Right renal pelvis (tissue), 4 donors: ENCODE results near the gene GATB. TPM values are rescaled to one million over a fixed set of nuclear protein-coding genes. Genes with fewer than 3 reads are reported as not detected.

Experiments used
- DNase-seq, 4 donors: peaks; one replicate each; pipeline ENCODE4 v3.0.0-alpha.2; 2013; ENCODE audit warnings: low read depth in 4 of 4, low spot score in 3 of 4, missing footprints in 1 of 4
- polyA plus RNA-seq, 4 donors: library from polyadenylated mRNA; unstranded; fragments of 120-200 nt; gene quantifications; one replicate each; pipeline ENCODE4 v1.2.1, GENCODE V29; 2013; ENCODE audit not compliant: insufficient read length in 4 of 4

Gene GATB, protein sequence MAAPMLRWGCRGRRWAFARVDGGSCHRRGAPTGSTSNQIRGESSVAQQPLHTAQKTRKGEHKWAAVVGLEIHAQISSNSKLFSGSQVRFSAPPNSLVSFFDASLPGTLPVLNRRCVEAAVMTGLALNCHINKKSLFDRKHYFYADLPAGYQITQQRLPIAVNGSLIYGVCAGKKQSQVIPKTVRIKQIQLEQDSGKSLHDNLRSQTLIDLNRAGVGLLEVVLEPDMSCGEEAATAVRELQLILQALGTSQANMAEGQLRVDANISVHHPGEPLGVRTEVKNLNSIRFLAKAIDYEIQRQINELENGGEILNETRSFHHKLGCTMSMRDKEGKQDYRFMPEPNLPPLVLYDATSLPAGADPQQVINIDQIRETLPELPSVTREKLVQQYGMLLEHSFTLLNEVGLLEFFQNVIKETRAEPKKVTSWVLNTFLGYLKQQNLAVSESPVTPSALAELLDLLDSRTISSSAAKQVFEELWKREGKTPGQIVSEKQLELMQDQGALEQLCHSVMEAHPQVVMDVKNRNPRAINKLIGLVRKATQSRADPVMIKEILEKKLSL
- polyA plus RNA-seq: 10 to 100 TPM; 31.0 to 35.1 (median 31.4) TPM

DNA sequence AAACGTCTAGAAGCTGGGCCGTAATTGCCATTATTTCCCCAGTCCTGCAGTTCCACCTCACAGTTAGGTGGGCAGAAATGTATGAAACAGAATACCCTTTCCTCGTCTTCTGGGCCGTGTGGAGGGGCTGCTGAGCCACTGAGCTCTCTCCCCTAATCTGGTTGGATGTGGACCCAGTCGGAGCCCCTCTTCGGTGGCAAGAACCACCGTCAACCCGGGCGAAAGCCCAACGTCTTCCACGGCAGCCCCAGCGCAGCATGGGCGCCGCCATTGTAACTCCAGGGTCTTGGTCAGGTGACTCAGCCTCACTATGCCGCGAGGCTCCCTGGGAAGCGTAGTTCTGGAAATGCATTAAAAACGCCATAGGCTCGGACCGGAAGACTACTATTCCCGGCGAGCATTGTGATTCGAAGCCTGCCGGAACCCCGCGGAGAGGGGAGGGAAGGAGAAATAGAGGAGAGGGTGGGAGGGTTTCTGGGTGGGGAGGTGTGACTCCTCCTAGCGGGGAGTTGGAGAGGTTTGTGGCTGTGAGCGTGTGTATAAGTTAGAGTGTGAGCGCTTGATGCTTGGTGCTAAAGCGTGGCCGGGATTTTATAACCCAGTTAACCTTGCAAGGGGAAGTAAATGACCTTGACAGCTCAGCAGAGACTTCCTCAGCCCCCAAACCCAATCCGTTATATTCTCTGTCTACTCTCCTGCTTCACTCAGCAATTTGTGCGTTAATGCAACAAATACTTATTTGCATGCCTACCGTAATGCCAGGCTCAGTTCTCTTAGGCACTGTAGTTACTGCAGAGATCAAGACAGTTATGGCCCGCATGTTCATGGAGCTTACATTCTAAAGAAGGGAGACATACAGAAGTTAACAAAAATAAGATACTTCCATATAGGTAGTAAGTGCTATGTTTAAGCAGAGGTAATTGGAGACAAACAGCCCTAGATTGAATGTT is at the start of gene GATB:
Gene GATB, minus strand, starts transcription at position 296 of the 950 bp plus-strand sequence. Its CDS starts 25 bp downstream, at position 271.
- peak; percentile 91 to 96 (median 96) for DNase-seq

DNA sequence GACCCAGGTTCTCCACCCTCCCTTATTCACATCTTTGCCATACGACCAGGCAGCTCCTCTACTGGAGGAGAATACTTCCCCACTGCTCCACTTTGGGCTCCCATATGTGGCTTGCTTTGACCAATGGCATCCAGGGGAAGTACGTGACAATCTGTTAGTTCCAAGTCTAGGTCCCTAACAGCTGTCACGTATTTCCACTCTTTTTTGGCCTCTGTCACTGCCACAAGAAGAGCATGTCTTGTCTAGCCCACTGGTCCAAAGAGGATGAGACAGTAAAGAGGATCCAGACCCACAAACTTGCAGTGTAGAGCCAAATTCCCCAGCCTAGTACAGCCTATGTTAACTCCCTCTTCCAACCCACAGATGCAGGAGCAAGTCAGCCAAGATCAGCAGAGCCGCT is 49.7 kb upstream of the GATB start:
- DNase-seq: no peak

DNA sequence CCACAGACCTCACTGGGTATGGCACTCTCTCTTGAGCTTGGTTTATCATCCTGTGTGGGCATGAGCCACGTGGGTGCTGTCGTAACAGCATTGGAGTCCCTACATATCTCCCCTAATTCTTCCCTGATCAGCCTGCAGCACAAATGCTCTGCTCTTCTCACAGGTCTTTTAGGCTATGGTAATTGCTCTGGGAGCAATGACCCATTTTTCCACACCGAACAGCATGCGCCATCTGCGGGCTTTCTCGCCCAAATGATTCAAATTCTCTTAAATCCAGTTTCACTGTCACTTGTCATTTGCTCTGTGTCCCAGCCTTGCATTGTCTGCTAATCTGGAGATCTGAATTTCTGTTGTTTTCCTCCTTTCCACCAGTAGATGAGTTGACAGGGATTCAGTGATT is 48.9 kb upstream of the GATB start:
- no peak for DNase-seq

DNA sequence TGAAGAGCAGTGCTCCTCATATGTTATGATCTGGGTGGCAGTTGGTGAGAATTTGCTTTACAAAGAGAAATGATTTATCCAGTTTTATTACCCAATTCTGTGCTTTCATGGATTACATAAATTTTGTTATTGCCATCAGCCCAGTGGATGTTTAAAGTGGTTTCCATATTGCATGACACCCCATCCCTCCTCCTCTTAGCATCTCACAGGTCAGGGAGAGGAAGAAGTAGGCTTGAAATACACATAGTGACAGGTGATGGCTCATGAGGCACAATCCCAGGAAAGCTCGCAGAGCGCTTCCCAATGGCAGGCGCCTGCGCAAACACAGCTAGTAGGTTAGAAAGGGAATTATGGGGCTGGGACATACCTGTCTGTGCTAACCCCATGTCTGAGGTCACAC is 47.7 kb upstream of the GATB start:
- DNase-seq: no peak

DNA sequence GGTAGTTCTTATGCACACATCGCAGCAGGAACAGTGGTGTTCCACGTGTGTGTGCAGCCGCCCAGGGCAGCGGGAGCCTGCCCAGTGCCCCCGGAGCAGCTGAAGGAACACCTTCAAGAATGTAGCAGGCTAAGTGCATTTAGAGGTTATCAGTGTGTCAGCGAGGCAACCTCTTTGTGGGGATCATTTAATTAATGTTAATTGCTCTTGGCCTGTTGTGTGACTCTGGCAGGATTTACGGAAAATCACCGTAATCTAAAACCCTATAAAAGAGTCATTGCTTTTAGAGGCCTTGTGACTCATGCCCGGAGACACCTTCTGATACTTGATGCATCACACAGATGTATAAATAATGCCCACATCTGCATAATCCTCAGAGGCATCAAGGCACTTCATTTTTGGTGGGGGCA is 47.3 kb upstream of the GATB start:
- DNase-seq: no peak

DNA sequence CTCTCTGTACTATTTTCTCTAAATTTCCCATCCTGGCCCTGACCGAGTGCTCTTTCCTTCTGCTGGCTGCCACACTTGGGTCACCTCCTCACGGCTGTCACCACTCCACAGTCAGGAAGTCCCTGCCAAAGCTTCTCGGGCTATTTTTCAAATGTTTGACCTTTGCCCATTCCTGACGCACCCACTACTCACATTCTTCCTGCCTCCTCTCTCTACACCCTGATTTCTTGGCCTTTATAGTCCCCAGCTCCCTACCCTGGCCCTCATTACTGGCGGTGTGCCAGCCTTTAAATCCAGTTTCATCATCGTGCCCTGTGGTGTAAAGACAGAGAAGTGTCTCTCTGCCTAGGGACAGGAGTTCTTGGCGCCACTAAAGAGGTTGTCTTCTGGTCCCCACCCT is 46.4 kb upstream of the GATB start:
- DNase-seq: no peak

DNA sequence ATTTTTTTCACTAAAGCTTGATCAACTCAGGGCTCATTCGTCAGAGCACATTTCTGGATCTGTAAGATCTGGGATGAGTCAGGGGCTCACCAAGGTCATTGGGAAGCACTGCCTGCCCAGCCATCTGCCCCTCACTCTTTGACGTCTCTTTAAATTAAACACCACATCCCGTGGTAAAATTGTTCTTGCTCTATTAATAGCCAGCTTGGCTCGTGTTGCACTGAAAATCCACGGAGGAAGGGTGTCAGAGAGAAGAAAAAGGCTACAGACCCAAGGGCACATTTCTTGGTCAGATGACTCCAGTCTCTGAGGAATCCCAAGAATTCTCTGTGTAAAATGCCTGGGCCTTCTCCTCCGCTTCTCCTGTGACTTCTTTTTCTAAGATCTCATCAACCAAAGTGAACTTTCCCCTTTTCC is 45.7 kb upstream of the GATB start:
- DNase-seq: no peak

DNA sequence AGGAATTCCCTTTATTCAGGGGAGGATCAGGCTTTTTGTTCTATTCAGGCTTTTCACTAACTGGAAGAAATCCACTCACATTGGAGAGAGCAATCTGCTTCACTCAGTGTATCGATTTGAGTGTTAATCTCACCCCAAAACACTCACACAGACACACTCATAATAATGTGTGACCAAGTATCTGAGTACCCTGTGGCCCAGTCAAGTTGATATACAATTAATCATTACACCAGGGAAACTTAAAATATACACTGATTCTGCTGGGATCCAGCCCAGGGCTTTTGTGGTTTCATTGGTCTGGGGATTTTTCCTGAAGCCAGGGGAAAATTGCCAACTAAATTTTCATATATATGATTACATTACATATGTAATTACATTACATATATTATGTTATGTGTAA is 44.0 kb upstream of the GATB start:
- DNase-seq: no peak

DNA sequence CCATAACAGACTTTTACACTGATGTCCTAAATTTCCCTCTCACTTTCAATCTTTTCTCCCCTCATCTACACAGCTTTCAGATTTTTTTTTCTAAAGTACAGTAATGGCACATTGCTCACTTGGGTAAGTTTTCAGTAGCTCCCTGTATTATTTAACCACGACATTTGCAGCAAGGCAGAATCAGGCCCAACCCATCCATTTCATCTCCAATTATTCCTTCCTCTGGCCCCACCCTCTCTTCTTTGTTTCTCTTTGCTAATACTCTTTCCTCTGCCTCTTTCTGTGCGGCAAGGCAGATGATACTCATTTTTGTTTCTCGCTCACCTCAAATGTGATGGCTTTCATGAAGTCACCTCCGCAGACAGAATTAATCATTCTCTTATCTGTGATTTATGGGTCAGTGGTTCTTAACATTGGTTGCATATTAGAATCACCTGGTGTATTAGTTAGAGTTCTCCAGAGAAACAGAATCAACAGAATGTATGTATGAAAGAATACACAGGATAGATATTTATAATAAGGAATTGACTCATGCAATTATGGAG is 43.4 kb upstream of the GATB start:
- no peak for DNase-seq

DNA sequence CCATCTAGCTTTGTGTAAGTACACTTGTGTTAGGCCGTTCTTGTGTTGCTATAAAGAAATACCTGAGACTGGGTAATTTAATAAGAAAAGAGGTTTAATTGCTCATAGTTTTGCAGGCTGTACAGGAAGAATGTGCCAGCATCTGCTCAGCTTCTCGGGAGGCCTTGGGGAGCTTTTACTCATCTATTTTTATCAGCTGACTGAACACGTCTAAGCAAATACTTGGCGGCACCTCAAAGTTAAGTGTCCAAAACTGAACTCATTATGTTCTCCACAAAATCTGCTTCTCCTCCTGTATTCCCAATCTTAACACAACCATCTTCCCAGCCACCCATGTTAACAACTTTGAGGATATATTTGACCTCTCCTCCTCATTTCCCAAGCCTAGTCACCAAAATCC is 42.4 kb upstream of the GATB start:
- DNase-seq: no peak

DNA sequence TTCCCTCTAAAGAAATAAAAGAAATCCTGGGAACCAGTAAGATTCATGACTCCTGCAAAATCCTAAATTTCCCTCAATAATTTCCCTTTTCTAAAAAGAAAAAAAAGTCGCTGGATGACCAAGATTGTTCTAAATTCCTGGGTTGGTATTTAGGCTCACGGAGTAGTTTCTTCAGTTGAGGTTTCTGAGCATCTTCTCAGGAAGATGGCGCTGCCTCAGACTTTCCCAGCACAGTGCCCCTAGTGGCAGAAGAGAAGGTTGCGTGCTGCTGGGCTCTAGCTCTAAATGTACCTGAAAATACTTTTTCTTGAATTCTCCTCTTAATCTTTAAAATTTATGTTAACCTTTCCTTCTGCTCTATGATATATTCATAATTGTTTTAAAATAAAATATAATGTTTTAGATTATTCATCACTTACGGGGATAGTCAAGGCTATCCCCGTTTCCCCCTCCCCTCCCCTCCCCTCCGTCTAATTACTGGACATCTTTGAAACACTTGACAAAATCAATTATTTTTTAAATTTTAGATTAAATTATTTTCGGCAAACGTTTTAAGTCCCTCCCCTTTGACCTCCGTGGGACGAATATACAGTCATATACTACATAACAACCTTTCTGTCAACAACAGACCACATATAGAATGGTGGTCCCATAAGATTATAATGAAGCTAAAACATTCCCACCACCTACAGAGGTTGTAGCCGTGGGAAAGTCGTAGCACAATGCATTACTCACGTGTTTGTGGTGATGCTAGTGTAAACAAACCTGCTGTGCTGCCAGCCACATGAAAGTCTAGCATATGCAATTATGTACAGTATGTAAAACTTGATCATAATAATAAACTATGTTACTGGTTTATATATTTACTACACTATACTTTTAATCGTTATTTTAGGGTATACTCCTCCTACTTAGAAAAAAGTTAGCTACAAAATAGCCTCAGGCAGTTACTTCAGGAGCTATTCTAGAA is 41.0 kb upstream of the GATB start:
- DNase-seq: no peak

DNA sequence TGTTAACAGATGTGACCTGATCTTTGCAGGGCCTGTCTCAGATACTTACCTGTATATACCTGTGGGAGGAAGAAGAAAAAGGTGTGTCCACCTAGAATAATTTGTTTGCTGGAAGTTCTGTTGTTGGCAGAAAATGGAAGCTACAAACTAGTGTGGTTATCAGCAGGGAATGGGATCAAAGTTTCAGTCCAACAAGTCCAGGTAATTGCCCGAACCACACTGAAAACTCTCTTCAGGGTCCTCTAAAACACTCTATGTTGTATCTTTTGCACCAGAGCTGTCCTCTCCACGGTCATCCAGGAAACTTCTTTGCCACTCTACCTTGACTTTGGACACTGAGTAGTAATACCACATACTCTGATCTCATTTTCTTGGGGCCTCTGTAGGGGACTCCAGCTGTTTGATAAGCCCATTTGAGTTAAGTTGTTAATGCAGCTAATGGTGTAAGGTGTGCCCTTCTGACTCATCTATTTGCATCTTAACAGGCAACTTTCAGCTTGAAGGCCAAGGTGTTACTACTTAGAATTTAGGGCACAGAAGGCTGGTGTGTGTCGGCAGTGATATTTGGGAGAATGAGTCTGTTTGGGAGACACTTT is 38.7 kb upstream of the GATB start:
- no peak for DNase-seq

DNA sequence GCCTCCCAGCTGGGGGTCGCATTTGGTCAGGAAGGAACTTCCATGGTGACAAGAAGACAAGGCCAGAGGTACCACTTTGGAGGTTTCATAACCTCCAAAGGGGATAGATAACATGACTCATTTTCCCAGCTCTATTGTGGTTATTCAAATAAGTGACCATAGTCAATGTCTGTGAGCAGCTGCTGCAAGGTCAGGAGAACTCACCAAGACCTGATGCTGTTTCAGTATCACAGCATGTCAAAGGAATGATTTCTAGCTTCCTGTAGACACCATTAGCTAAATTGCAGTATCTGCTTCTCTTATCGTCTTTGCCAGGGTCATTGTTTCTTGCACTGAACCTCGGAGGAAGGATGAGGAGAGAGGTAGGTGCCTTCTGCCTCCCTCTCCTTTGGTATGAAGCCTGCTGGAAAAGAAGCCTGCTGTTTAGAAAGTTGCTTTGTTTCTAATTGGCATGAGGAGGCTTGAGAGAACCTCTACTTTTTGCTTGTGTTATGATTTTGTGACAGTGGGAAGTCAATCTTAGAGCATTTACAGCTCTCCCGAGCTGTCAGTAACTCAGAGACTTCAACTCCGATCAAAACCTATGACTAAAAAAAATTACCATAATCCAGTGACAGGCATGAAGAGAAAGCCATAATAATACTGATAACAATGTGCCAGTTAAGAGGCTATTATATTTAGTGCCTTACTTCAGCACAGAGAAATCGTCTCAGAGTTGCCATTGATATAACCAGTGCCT is 38.0 kb upstream of the GATB start:
- no peak for DNase-seq

DNA sequence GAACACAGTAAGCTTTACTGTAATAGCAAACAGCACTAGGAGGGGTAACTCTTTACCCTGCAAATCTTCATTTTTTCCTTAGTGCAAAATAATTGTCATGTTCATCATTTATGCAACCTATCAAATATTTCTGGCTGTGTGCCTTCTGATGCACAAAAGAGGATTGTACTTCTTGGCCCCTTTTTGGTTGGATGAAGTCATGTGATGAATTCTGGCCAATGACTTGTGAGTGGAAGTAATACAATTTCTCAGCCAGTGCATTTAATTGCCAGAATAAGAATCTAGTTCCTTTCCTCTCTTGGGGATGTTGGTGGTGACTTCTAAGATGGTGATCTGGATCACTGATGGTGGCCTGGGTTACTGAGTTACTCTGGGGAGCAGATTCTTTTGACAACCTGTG is 37.0 kb upstream of the GATB start:
- no peak for DNase-seq

DNA sequence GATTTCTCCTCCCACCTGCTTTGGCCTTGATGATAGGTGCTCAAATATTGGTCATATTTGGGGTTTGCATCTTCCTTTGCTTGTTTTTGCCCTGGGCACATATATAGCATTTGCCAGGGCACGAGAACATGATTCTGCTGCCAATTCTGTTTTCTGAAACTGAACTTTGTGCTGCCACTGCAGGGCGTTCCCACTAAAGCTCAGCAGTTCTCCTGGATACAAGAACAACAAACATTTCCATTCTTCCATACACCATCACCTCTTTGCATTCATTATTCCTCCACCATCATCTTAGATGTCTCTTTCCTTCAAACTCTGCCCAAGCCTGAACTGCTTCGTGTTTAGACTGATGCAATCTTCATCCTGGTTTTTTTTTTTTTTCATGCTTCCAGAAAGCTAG is 36.3 kb upstream of the GATB start:
- no peak for DNase-seq

DNA sequence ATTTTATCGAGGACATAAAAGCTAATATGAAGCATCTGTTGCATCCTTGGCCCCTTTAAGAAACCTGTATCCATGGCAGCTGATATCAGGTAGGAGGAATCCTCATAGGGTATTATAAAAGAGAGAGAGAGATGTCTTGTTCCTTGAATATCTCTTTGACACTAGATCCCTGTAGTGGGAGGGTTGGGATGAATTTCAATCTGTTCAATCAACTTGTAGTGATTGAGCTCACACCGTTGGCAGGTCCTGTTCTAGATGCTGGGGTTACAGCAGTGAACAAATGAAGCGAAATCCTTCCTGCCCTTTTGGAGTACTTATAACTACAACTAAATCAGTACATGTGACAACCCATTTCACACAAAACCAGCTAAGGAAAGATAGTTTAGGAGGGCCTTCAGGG is 35.3 kb upstream of the GATB start:
- DNase-seq: no peak

DNA sequence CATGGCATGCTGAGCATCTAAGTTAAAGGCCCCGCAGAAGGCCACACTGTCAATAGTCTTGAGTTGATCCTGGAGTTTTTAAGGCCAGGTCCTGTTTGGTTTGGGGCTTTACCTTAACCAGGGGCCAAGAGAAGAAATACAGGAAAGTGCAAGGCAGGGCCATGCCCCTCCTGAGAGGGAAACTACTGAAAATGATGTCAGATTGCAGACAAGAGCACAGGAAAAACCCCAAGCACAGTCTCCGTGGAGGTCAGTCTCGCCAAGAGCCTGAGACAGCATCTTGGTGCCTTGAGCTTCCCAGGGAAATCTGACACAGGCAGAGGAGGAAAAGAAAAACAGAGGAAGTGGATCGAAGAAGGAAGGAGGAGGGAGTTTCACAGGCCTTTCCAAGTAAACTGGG is 32.2 kb upstream of the GATB start:
- DNase-seq: no peak

DNA sequence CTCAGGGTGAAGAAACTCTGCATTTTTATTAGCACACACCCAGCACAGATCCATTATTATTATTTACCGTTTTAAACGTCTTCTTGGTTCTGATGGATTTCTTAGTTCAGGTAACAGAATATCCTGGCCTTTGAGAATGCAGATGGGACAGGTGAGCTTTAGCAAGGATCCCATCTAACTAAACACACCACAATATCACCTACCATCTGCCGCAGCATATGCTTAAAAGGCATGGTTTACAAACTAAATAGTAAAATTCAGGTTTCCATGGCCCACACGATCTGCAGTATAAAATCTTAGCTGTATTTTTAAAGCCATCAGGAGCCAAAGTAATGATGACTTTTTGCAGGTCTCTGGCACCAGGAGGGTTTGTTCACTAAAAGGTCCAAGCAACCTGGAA is 31.7 kb upstream of the GATB start:
- no peak for DNase-seq

DNA sequence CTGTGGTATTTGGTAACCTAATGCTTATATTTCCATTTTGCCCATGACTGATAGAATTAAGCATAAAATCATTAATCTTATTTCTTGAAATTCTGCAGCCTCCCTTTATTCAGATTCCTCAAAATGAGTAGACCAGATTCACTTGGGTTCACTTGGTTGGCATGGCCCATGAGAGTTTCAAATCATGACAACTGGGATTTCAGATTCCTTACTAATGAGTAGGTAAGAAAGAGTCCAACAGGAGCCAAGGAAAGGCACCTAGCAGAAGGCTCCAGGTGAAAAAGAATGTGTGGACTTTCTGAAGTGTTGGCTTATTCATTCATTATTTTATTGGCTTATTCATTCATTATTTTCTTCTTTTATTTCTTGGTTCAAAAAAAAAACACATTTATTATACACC is 27.2 kb upstream of the GATB start:
- no peak for DNase-seq
